Measurements from ENCODE around the gene IL5. TPM values are rescaled to one million over a fixed set of nuclear protein-coding genes. Genes with fewer than 3 reads are reported as not detected.
"Not testable (repeated sequence)": the region's sequence is repeated elsewhere in the genome, so short reads cannot be mapped to it uniquely, and the experiment has no call there.

The IL5 gene
- total and polyA plus RNA-seq, 2 donors from 2014 or later: not detected

DNA sequence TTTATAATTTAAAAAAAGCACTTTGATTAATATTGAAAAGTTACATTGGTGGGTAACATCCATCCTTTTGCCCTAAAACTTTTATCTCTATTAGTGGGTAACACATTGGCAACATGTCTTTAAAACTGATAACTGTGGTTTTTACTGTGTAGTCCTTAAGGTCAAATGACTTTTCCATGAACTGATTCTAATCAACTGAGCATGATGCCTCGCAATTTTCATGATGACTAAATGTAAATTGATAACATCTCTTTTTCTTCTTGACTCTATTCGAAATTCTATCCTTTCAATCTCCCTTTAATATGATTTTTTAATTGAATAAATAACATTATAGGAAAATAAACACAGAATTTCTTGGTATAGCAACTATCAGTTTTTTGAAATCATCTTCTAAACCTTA is 6.3 kb upstream of the IL5 start:
- TF ChIP-seq, protein P1, sequence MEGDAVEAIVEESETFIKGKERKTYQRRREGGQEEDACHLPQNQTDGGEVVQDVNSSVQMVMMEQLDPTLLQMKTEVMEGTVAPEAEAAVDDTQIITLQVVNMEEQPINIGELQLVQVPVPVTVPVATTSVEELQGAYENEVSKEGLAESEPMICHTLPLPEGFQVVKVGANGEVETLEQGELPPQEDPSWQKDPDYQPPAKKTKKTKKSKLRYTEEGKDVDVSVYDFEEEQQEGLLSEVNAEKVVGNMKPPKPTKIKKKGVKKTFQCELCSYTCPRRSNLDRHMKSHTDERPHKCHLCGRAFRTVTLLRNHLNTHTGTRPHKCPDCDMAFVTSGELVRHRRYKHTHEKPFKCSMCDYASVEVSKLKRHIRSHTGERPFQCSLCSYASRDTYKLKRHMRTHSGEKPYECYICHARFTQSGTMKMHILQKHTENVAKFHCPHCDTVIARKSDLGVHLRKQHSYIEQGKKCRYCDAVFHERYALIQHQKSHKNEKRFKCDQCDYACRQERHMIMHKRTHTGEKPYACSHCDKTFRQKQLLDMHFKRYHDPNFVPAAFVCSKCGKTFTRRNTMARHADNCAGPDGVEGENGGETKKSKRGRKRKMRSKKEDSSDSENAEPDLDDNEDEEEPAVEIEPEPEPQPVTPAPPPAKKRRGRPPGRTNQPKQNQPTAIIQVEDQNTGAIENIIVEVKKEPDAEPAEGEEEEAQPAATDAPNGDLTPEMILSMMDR (IDR thresholded peaks at IDR 0.05; ENCODE audit: borderline replicate concordance, extremely low read depth, insufficient read depth): no peak
- H3K9me3 ChIP-seq (ENCODE audit: control insufficient read depth in 2 of 3, insufficient read depth in 1 of 3, low read length in 3 of 3): no peaks in the 10 kb centered on the region
- FAIRE-seq: no peak

DNA sequence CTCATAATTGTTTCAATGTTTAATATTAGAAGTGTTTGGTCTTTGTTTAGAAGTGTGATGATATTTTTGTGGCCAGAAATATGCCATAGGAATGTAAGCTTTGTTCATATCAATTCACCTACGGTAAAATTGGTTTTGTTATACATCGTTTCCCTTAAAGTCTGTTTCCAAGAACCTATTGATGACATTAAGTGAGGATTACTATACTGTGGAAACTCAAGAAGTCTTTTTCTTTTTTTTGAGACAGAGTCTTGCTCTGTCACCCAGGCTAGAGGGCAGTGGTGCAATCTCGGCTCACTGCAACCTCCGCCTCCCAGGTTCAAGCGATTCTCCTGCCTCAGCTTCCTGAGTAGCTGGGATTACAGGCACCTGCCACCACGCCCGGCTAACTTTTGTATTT is 5.5 kb upstream of the IL5 start:
- H3K4me3 ChIP-seq (ENCODE audit: low read length in 3 of 3); intact Hi-C loops (cut with DNase I); FAIRE-seq; H3K36me3 ChIP-seq (ENCODE audit: control insufficient read depth in 2 of 3, insufficient read depth in 3 of 3, low read length in 3 of 3); H3K9ac ChIP-seq (ENCODE audit: low read length in 3 of 3); H3K4me1 ChIP-seq (ENCODE audit: control insufficient read depth in 2 of 3, insufficient read depth in 2 of 3, low read depth in 1 of 3, low read length in 3 of 3); H3K9me3 ChIP-seq (ENCODE audit: control insufficient read depth in 2 of 3, insufficient read depth in 1 of 3, low read length in 3 of 3); DNase-seq; H3K27ac ChIP-seq (ENCODE audit: low read depth in 2 of 2, low read length in 2 of 2); H3K27me3 ChIP-seq (ENCODE audit: control insufficient read depth, insufficient read depth, low read length): not testable (repeated sequence)

More for the DNA sequence above, 6.3 kb upstream of the IL5 start:
- Histone ChIP-seq H3K9ac (ENCODE audit: low read length in 3 of 3) (no peak overlapping the region), H3K4me3 (ENCODE audit: low read length in 3 of 3) (no peak overlapping the region), H3K27me3 (ENCODE audit: control insufficient read depth, insufficient read depth, low read length) (no peaks in the 10 kb centered on the region), H3K27ac (ENCODE audit: low read depth in 2 of 2, low read length in 2 of 2) (no peak overlapping the region), H3K4me1 (ENCODE audit: control insufficient read depth in 2 of 3, insufficient read depth in 2 of 3, low read depth in 1 of 3, low read length in 3 of 3) (no peaks in the 10 kb centered on the region), H3K36me3 (ENCODE audit: control insufficient read depth in 2 of 3, insufficient read depth in 3 of 3, low read length in 3 of 3) (no peaks in the 10 kb centered on the region)
- no peak for DNase-seq
- intact Hi-C loops (cut with DNase I): no loop called here

DNA sequence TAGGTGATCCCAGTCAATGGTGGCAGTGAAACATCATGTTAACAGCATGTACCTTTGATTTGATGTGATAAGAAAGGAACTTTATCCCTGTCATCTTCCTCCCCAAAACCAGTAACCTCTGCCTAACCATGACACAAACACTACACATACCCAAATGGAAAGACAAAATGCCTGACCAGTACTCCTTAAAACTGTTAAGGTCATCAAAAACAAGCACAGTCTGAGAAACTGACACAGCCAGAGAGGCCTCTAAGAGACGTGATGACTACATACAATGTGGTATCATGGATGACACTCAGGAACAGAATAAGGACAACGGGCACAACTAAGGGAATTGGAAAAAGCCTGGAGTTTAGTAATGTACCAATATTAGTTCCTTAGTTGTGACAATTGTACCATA is 3.9 kb upstream of the IL5 start:
- TF ChIP-seq, protein P1 (IDR thresholded peaks at IDR 0.05; ENCODE audit: borderline replicate concordance, extremely low read depth, insufficient read depth): no peak
- no peak overlapping the region for H3K27ac ChIP-seq (ENCODE audit: low read depth in 2 of 2, low read length in 2 of 2)
- H3K36me3 ChIP-seq (ENCODE audit: control insufficient read depth in 2 of 3, insufficient read depth in 3 of 3, low read length in 3 of 3): no peaks in the 10 kb centered on the region
- H3K4me1 ChIP-seq (ENCODE audit: control insufficient read depth in 2 of 3, insufficient read depth in 2 of 3, low read depth in 1 of 3, low read length in 3 of 3): no peaks in the 10 kb centered on the region
- no peak overlapping the region for H3K9ac ChIP-seq (ENCODE audit: low read length in 3 of 3)
- no peak overlapping the region for H3K4me3 ChIP-seq (ENCODE audit: low read length in 3 of 3)
- DNase-seq (no peak), FAIRE-seq (no peak)
- intact Hi-C loops (cut with DNase I): no loop called here
- H3K27me3 ChIP-seq (ENCODE audit: control insufficient read depth, insufficient read depth, low read length): no peaks in the 10 kb centered on the region
- H3K9me3 ChIP-seq (ENCODE audit: control insufficient read depth in 2 of 3, insufficient read depth in 1 of 3, low read length in 3 of 3): no peaks in the 10 kb centered on the region

DNA sequence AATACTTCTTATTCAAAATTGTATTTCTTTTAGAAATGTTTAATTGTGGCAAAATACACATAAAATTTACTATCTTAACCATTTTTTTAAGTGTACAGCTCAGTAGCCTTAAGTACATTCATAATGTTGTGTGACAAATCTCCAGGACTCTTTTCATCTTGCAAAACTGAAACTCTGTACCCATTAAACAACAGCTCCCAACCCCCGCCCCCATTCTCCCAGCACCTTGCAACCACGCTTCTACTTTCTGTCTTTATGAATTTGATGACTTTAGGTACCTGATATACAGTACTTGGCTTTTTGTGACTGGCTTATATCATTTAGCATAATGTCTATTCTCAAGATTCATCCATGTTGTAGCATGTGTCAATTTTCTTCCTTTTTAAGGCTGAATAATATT is 2.8 kb upstream of the IL5 start:
- no peak for DNase-seq
- Histone ChIP-seq H3K9me3 (ENCODE audit: control insufficient read depth in 2 of 3, insufficient read depth in 1 of 3, low read length in 3 of 3) (no peaks in the 10 kb centered on the region), H3K4me1 (ENCODE audit: control insufficient read depth in 2 of 3, insufficient read depth in 2 of 3, low read depth in 1 of 3, low read length in 3 of 3) (no peaks in the 10 kb centered on the region), H3K9ac (ENCODE audit: low read length in 3 of 3) (no peak overlapping the region), H3K4me3 (ENCODE audit: low read length in 3 of 3) (no peak overlapping the region), H3K27me3 (ENCODE audit: control insufficient read depth, insufficient read depth, low read length) (no peaks in the 10 kb centered on the region), H3K36me3 (ENCODE audit: control insufficient read depth in 2 of 3, insufficient read depth in 3 of 3, low read length in 3 of 3) (no peaks in the 10 kb centered on the region), H3K27ac (ENCODE audit: low read depth in 2 of 2, low read length in 2 of 2) (no peak overlapping the region)
- intact Hi-C loops (cut with DNase I): no loop called here
- FAIRE-seq: no peak
- TF ChIP-seq, protein P1 (IDR thresholded peaks at IDR 0.05; ENCODE audit: borderline replicate concordance, extremely low read depth, insufficient read depth): no peak

All from kidney (tissue), 14 donors.